Stimulated activated naive CD4-positive, alpha-beta T cell (primary cell): ENCODE data around the gene FNDC3B.

Experiments used
- DNase-seq, 6 experiments: peaks; one replicate each; lab custom pipeline; 2025; lab: John Stamatoyannopoulos, UW

The FNDC3B gene

GRCh38 chr3:172333692-172334457, 294.5 kb downstream of the FNDC3B start:
- DNase-seq: no peak

GRCh38 chr3:172334671-172335207, 295.4 kb downstream of the FNDC3B start:
- no peak for DNase-seq

GRCh38 chr3:172339892-172340291, 300.5 kb downstream of the FNDC3B start:
- no peak for DNase-seq

GRCh38 chr3:172340583-172340982, 301.2 kb downstream of the FNDC3B start:
- DNase-seq: no peak

- peak in 3 of 6 experiments; percentile 40 to 70 (median 65) for DNase-seq
Observed at GRCh38 chr3:172341482-172342059, 302.2 kb downstream of the FNDC3B start.

- no peak for DNase-seq
Observed at GRCh38 chr3:172342097-172342659, 302.8 kb downstream of the FNDC3B start.

GRCh38 chr3:172343117-172343516, 303.7 kb downstream of the FNDC3B start:
- no peak for DNase-seq

- no peak for DNase-seq
Observed at GRCh38 chr3:172343979-172344378, 304.6 kb downstream of the FNDC3B start.

- no peak for DNase-seq
Observed at GRCh38 chr3:172346161-172346560, 306.8 kb downstream of the FNDC3B start.

- DNase-seq: no peak
Observed at GRCh38 chr3:172347895-172348679, 308.7 kb downstream of the FNDC3B start.

GRCh38 chr3:172351895-172352466, 312.6 kb downstream of the FNDC3B start:
- DNase-seq: no peak

- DNase-seq: no peak
Observed at GRCh38 chr3:172352786-172353185, 313.4 kb downstream of the FNDC3B start.

GRCh38 chr3:172354931-172355499, 315.6 kb downstream of the FNDC3B start:
- no peak for DNase-seq

- DNase-seq: no peak
Observed at GRCh38 chr3:172355836-172356235, 316.5 kb downstream of the FNDC3B start.

- DNase-seq: no peak
Observed at GRCh38 chr3:172356427-172356826, 317.0 kb downstream of the FNDC3B start.

GRCh38 chr3:172357850-172358754, 318.7 kb downstream of the FNDC3B start:
- DNase-seq: no peak

- DNase-seq: no peak
Observed at GRCh38 chr3:172359231-172359630, 319.9 kb downstream of the FNDC3B start.

GRCh38 chr3:172359996-172360395, 320.6 kb downstream of the FNDC3B start:
- no peak for DNase-seq

GRCh38 chr3:172362583-172362982, 323.2 kb downstream of the FNDC3B start:
- DNase-seq: no peak

- DNase-seq: no peak
Observed at GRCh38 chr3:172364374-172365027, 325.1 kb downstream of the FNDC3B start.
